OCI-LY1 (cell line): ENCODE results near the gene PILRA.
"Not testable (repeated sequence)": the region's sequence is repeated elsewhere in the genome, so short reads cannot be mapped to it uniquely, and the experiment has no call there.

Experiments used
- H2AFZ ChIP-seq: fragments of 200-600 bp; sonication (generic), shearing (Covaris generic); 2 replicates; pipeline ENCODE4 v1.6.0; 2014; ENCODE audit warnings: antibody characterized with exemption, mild to moderate bottlenecking, low read length
- H3F3A ChIP-seq: fragments of 200-600 bp; sonication (generic), shearing (Covaris generic); 2 replicates; pipeline ENCODE4 v1.6.0; 2014; ENCODE audit warnings: mild to moderate bottlenecking, antibody characterized with exemption, low read length, moderate library complexity; ENCODE audit not compliant: insufficient read depth
- H3K27ac ChIP-seq: fragments of 200-600 bp; sonication (generic); 2 replicates; pipeline ENCODE4 v1.5.1; 2014; ENCODE audit warnings: low read length, mixed run types, mild to moderate bottlenecking, low read depth; ENCODE audit not compliant: poor library complexity, severe bottlenecking
- H3K27me3 ChIP-seq: fragments of 200-600 bp; sonication (generic); 2 replicates; pipeline ENCODE4 v1.6.0; 2014; ENCODE audit warnings: antibody characterized with exemption, mild to moderate bottlenecking, low read length, moderate library complexity; ENCODE audit not compliant: insufficient read depth
- H3K36me3 ChIP-seq: fragments of 200-600 bp; sonication (generic); 2 replicates; pipeline ENCODE4 v1.6.1; 2014; ENCODE audit warnings: mild to moderate bottlenecking, antibody characterized with exemption, low read length, moderate library complexity, mixed read lengths; ENCODE audit not compliant: insufficient read depth
- H3K4me1 ChIP-seq: fragments of 200-600 bp; sonication (generic); 2 replicates; pipeline ENCODE4 v1.5.1; 2014; ENCODE audit warnings: mild to moderate bottlenecking, low read length, moderate library complexity; ENCODE audit not compliant: insufficient read depth, severe bottlenecking
- H3K4me2 ChIP-seq: fragments of 200-600 bp; sonication (generic), shearing (Covaris generic); 2 replicates; pipeline ENCODE4 v1.6.1; 2014; ENCODE audit warnings: low read length
- H3K4me3 ChIP-seq: fragments of 200-600 bp; sonication (generic); 2 replicates; pipeline ENCODE4 v1.5.1; 2014; ENCODE audit warnings: low read length, low read depth, mild to moderate bottlenecking, mixed read lengths; ENCODE audit not compliant: poor library complexity, severe bottlenecking
- H3K79me2 ChIP-seq: fragments of 200-600 bp; shearing (Covaris generic); 2 replicates; pipeline ENCODE4 v1.6.1; 2016; ENCODE audit warnings: mixed run types, low read length, mixed read lengths; ENCODE audit not compliant: insufficient read depth
- H3K9ac ChIP-seq: fragments of 200-600 bp; sonication (generic), shearing (Covaris generic); 2 replicates; pipeline ENCODE4 v1.6.1; 2014; ENCODE audit warnings: mild to moderate bottlenecking, low read length, mixed read lengths
- H3K9me2 ChIP-seq: fragments of 200-600 bp; sonication (generic), shearing (Covaris generic); 2 replicates; pipeline ENCODE4 v1.6.1; 2014; ENCODE audit warnings: low read depth, mild to moderate bottlenecking, low read length, mixed read lengths
- H3K9me3 ChIP-seq: fragments of 200-600 bp; shearing (Covaris generic); 2 replicates; pipeline ENCODE4 v1.6.1; 2014; ENCODE audit warnings: low read length, mixed read lengths
- H4K20me1 ChIP-seq: fragments of 200-600 bp; sonication (generic), shearing (Covaris generic); 2 replicates; pipeline ENCODE4 v1.6.0; 2016; ENCODE audit warnings: mild to moderate bottlenecking, low read length; ENCODE audit not compliant: insufficient read depth
- CTCF ChIP-seq: fragments of 200-600 bp; sonication (generic), shearing (Covaris generic); IDR thresholded peaks from 2 replicates; pipeline ENCODE4 v1.5.1; 2017; ENCODE audit warnings: mild to moderate bottlenecking, antibody characterized with exemption, low read length, moderate library complexity, mixed read lengths
- EZH2 ChIP-seq: fragments of 200-600 bp; sonication (generic), shearing (Covaris generic); IDR thresholded peaks from 2 replicates; pipeline ENCODE4 v1.8.0; 2017; ENCODE audit warnings: borderline replicate concordance, mixed run types, mild to moderate bottlenecking, antibody characterized with exemption, low read length, moderate library complexity, mixed read lengths

Gene PILRA

GRCh38 chr7:100373261-100373831 lies at the start of gene PILRA:
Gene PILRA, plus strand, starts transcription at chr7:100373487. Its CDS starts 170 bp downstream, at chr7:100373657.
- Histone ChIP-seq H3K4me2 (no peak within 1 kb of the TSS), H3K4me1 (peaks cover 26% of the 10 kb centered on the region), H3K9me3 (no peaks in the 10 kb centered on the region), H4K20me1 (no peaks in the 10 kb centered on the region), H2AFZ (no peak within 1 kb of the TSS), H3K27me3 (0 out of 2 replicates have a peak, but pooled peaks cover 9% of the 10 kb centered on the region), H3K9me2 (no peaks in the 10 kb centered on the region), H3K4me3 (no peak within 1 kb of the TSS), H3K27ac (no peak within 1 kb of the TSS), H3K9ac (no peak within 1 kb of the TSS; the same call in 1 of the 2 replicates), H3K79me2 (no peaks in the 10 kb centered on the region), H3K36me3 (no peaks in the 10 kb centered on the region), H3F3A (peaks cover 3% of the 10 kb centered on the region; the same call in 1 of the 2 replicates)
- TF ChIP-seq EZH2 (no peak), CTCF (no peak)

GRCh38 chr7:100324194-100324593 lies 49.1 kb upstream of the PILRA start:
- not testable (repeated sequence) for H3K4me2 ChIP-seq, H3K79me2 ChIP-seq, H3K4me1 ChIP-seq, H3K9ac ChIP-seq, H3F3A ChIP-seq, H2AFZ ChIP-seq, H3K9me3 ChIP-seq, H3K27ac ChIP-seq, H4K20me1 ChIP-seq, H3K4me3 ChIP-seq, H3K9me2 ChIP-seq, H3K27me3 ChIP-seq
- peaks cover 61% of the 10 kb centered on the region for H3K36me3 ChIP-seq

- not testable (repeated sequence) for H3K9me3 ChIP-seq, H3K27me3 ChIP-seq, H4K20me1 ChIP-seq, H3K4me3 ChIP-seq, H3K4me1 ChIP-seq, H3K9me2 ChIP-seq, H2AFZ ChIP-seq, H3K27ac ChIP-seq, H3F3A ChIP-seq, H3K4me2 ChIP-seq, H3K79me2 ChIP-seq, H3K9ac ChIP-seq
- H3K36me3 ChIP-seq = peaks cover 55% of the 10 kb centered on the region
Observed at GRCh38 chr7:100325671-100326070, 47.6 kb upstream of the PILRA start.

- H3K4me3 ChIP-seq, H2AFZ ChIP-seq, H3K9ac ChIP-seq, H3K9me3 ChIP-seq, H3K27me3 ChIP-seq, H3K9me2 ChIP-seq, H3K4me2 ChIP-seq, H3K79me2 ChIP-seq, H3K4me1 ChIP-seq, H3F3A ChIP-seq, H3K27ac ChIP-seq, H4K20me1 ChIP-seq: not testable (repeated sequence)
- peaks cover 57% of the 10 kb centered on the region for H3K36me3 ChIP-seq
Observed at GRCh38 chr7:100326914-100327313, 46.4 kb upstream of the PILRA start.

- Histone ChIP-seq H3K4me2 (peak overlapping the region; percentile 64), H3K27ac (peak overlapping the region; percentile 79), H3K4me3 (peak overlapping the region; percentile 84), H3K36me3 (peaks cover 22% of the 10 kb centered on the region), H3K4me1 (peaks cover 32% of the 10 kb centered on the region), H3K9ac (peak overlapping the region; percentile 82)
- H3K9me2 ChIP-seq, H3K27me3 ChIP-seq, H3F3A ChIP-seq, H2AFZ ChIP-seq, H4K20me1 ChIP-seq, H3K9me3 ChIP-seq, H3K79me2 ChIP-seq: not testable (repeated sequence)
Observed at GRCh38 chr7:100335566-100336466, 37.5 kb upstream of the PILRA start.

- not testable (repeated sequence) for H2AFZ ChIP-seq, H3K9me3 ChIP-seq, H3K27me3 ChIP-seq, H3K79me2 ChIP-seq, H4K20me1 ChIP-seq, H3F3A ChIP-seq, H3K9me2 ChIP-seq
- peaks cover 40% of the 10 kb centered on the region for H3K36me3 ChIP-seq
- H3K4me1 ChIP-seq = peaks cover 44% of the 10 kb centered on the region
- H3K9ac ChIP-seq = peak overlapping the region; percentile 48
- peak overlapping the region; percentile 73 for H3K4me2 ChIP-seq
- H3K4me3 ChIP-seq = peak overlapping the region; percentile 84
- peak overlapping the region; percentile 87 for H3K27ac ChIP-seq
Observed at GRCh38 chr7:100338083-100338696, 35.1 kb upstream of the PILRA start.
